HUES48 (cell line): ENCODE data around the gene MOV10.
A peak's percentile ranks its signal among the peaks of the same experiment; 100 is the strongest.
"Not testable (repeated sequence)": the region's sequence is repeated elsewhere in the genome, so short reads cannot be mapped to it uniquely, and the experiment has no call there.

Experiments
- H3K27ac ChIP-seq: one replicate; pipeline ENCODE4 v1.7.0; 2013; ENCODE audit warnings: low read depth, low read length, inconsistent platforms
- H3K27me3 ChIP-seq: 2 replicates; pipeline ENCODE4 v1.6.1; 2013; ENCODE audit warnings: mild to moderate bottlenecking, low read length; ENCODE audit not compliant: control insufficient read depth, insufficient read depth
- H3K36me3 ChIP-seq: 2 replicates; pipeline ENCODE4 v1.6.1; 2013; ENCODE audit warnings: low read length; ENCODE audit not compliant: control insufficient read depth, insufficient read depth
- H3K4me1 ChIP-seq: 2 replicates; pipeline ENCODE4 v1.6.1; 2013; ENCODE audit warnings: mild to moderate bottlenecking, low read length; ENCODE audit not compliant: control insufficient read depth, insufficient read depth
- H3K4me3 ChIP-seq: 2 replicates; pipeline ENCODE4 v1.5.1; 2013; ENCODE audit warnings: mild to moderate bottlenecking, low read depth, low read length
- H3K9ac ChIP-seq: 2 replicates; pipeline ENCODE4 v1.6.1; 2013; ENCODE audit warnings: mild to moderate bottlenecking, low read depth, low read length, moderate library complexity
- H3K9me3 ChIP-seq: 2 replicates; pipeline ENCODE4 v1.6.1; 2013; ENCODE audit warnings: low read length; ENCODE audit not compliant: control insufficient read depth, insufficient read depth

The MOV10 gene

GRCh38 chr1:112715264-112716053 lies 41.0 kb downstream of the MOV10 start, which contains the start of gene PPM1J:
Gene PPM1J, minus strand, starts transcription at chr1:112715332. Its CDS starts 31 bp downstream, at chr1:112715301.
- Histone ChIP-seq H3K27me3 (peaks cover 42% of the 10 kb centered on the region), H3K27ac (no peak within 1 kb of the TSS), H3K4me1 (peaks cover 28% of the 10 kb centered on the region)

GRCh38 chr1:112716133-112716720 lies 41.8 kb downstream of the MOV10 start:
- peaks cover 43% of the 10 kb centered on the region for H3K27me3 ChIP-seq
- no peaks in the 10 kb centered on the region for H3K36me3 ChIP-seq
- peaks cover 23% of the 10 kb centered on the region for H3K4me1 ChIP-seq
- no peak overlapping the region for H3K9ac ChIP-seq
- H3K4me3 ChIP-seq: peak overlapping the region; percentile 76
- no peaks in the 10 kb centered on the region for H3K9me3 ChIP-seq
- no peak overlapping the region for H3K27ac ChIP-seq

More at GRCh38 chr1:112715264-112716053, 41.0 kb downstream of the MOV10 start, which contains the start of gene PPM1J:
- Histone ChIP-seq H3K9ac (no peak within 1 kb of the TSS; the same call in 1 of the 2 replicates), H3K36me3 (peaks cover 4% of the 10 kb centered on the region; the same call in 1 of the 2 replicates), H3K4me3 (peak within 1 kb of the TSS; percentile 76), H3K9me3 (no peaks in the 10 kb centered on the region)

- Histone ChIP-seq H3K36me3 (no peaks in the 10 kb centered on the region), H3K9ac (no peak overlapping the region), H3K27me3 (peaks cover 52% of the 10 kb centered on the region), H3K4me3 (no peak overlapping the region), H3K4me1 (peaks cover 14% of the 10 kb centered on the region), H3K27ac (no peak overlapping the region), H3K9me3 (no peaks in the 10 kb centered on the region)
These were observed 42.9 kb downstream of the MOV10 start for GRCh38 chr1:112717263-112717873.

GRCh38 chr1:112718691-112719418 lies 44.4 kb downstream of the MOV10 start:
- Histone ChIP-seq H3K4me1 (peaks cover 22% of the 10 kb centered on the region), H3K36me3 (no peaks in the 10 kb centered on the region), H3K27ac (no peak overlapping the region), H3K4me3 (no peak overlapping the region), H3K9ac (no peak overlapping the region), H3K27me3 (peaks cover 55% of the 10 kb centered on the region), H3K9me3 (no peaks in the 10 kb centered on the region)

GRCh38 chr1:112719706-112720105 lies 45.2 kb downstream of the MOV10 start:
- H3K27me3 ChIP-seq: peaks cover 51% of the 10 kb centered on the region
- H3K9ac ChIP-seq: no peak overlapping the region
- H3K9me3 ChIP-seq: no peaks in the 10 kb centered on the region
- no peak overlapping the region for H3K27ac ChIP-seq
- H3K36me3 ChIP-seq: no peaks in the 10 kb centered on the region
- peaks cover 19% of the 10 kb centered on the region for H3K4me1 ChIP-seq
- no peak overlapping the region for H3K4me3 ChIP-seq

GRCh38 chr1:112720800-112721199 lies 46.3 kb downstream of the MOV10 start:
- Histone ChIP-seq H3K36me3 (no peaks in the 10 kb centered on the region), H3K9ac (no peak overlapping the region), H3K4me3 (no peak overlapping the region), H3K4me1 (peaks cover 18% of the 10 kb centered on the region), H3K27me3 (peaks cover 45% of the 10 kb centered on the region), H3K27ac (no peak overlapping the region), H3K9me3 (no peaks in the 10 kb centered on the region)

GRCh38 chr1:112721294-112721693 lies 46.8 kb downstream of the MOV10 start:
- not testable (repeated sequence) for H3K36me3 ChIP-seq, H3K9ac ChIP-seq, H3K9me3 ChIP-seq, H3K4me3 ChIP-seq, H3K27ac ChIP-seq
- peaks cover 42% of the 10 kb centered on the region for H3K27me3 ChIP-seq
- H3K4me1 ChIP-seq: peaks cover 14% of the 10 kb centered on the region

GRCh38 chr1:112721966-112722524 lies 47.6 kb downstream of the MOV10 start:
- H3K36me3 ChIP-seq: no peaks in the 10 kb centered on the region
- H3K27ac ChIP-seq: no peak overlapping the region
- H3K4me3 ChIP-seq: no peak overlapping the region
- H3K4me1 ChIP-seq: peaks cover 14% of the 10 kb centered on the region
- H3K9ac ChIP-seq: no peak overlapping the region
- no peaks in the 10 kb centered on the region for H3K9me3 ChIP-seq
- peaks cover 45% of the 10 kb centered on the region for H3K27me3 ChIP-seq

GRCh38 chr1:112722601-112723510 lies 48.4 kb downstream of the MOV10 start:
- H3K27ac ChIP-seq: peak overlapping the region; percentile 37
- no peaks in the 10 kb centered on the region for H3K36me3 ChIP-seq
- H3K9ac ChIP-seq: no peak overlapping the region
- H3K4me1 ChIP-seq: peaks cover 14% of the 10 kb centered on the region
- H3K27me3 ChIP-seq: peaks cover 45% of the 10 kb centered on the region
- peak overlapping the region; percentile 45 for H3K4me3 ChIP-seq
- no peaks in the 10 kb centered on the region for H3K9me3 ChIP-seq

GRCh38 chr1:112723511-112723839 lies 49.0 kb downstream of the MOV10 start:
- Histone ChIP-seq H3K27me3 (peaks cover 45% of the 10 kb centered on the region), H3K4me1 (peaks cover 14% of the 10 kb centered on the region), H3K4me3 (no peak overlapping the region), H3K27ac (no peak overlapping the region), H3K36me3 (no peaks in the 10 kb centered on the region), H3K9ac (no peak overlapping the region), H3K9me3 (no peaks in the 10 kb centered on the region)
